B cell (primary cell): Measurements from ENCODE around the gene DCTN5.

Source experiments
- CTCF ChIP-seq: fragments of 200-600 bp; IDR thresholded peaks from one replicate; pipeline ENCODE4 v1.8.0; 2022; ENCODE audit warnings: antibody characterized with exemption, mild to moderate bottlenecking
- EZH2 ChIP-seq: IDR thresholded peaks from 2 replicates; pipeline ENCODE4 v1.6.1; 2012; ENCODE audit warnings: borderline replicate concordance, low read depth, mild to moderate bottlenecking, moderate library complexity, low read length; ENCODE audit not compliant: insufficient read depth, poor library complexity, severe bottlenecking

- no peak for TF ChIP-seq CTCF
- TF ChIP-seq EZH2 = no peak
Observed at GRCh38 chr16:23700509-23700908, 59.2 kb downstream of the DCTN5 start.
